GM12801 (cell line): Measurements from ENCODE around the gene MOGAT2.

Source experiments
- CTCF ChIP-seq: IDR thresholded peaks from one replicate; pipeline ENCODE4 v1.5.1; 2011; ENCODE audit warnings: control low read depth; ENCODE audit not compliant: insufficient read length; ENCODE audit errors: extremely low read depth

Gene MOGAT2

GRCh38 chr11:75780888-75781287 lies 63.2 kb downstream of the MOGAT2 start:
- TF ChIP-seq CTCF = no peak

- no peak for TF ChIP-seq CTCF
Measured at GRCh38 chr11:75781296-75781695, 63.7 kb downstream of the MOGAT2 start.

GRCh38 chr11:75781831-75782230 lies 64.2 kb downstream of the MOGAT2 start:
- TF ChIP-seq CTCF = no peak
